ENCODE data around the gene SLC9A9. TPM values are rescaled to one million over a fixed set of nuclear protein-coding genes. Genes with fewer than 3 reads are reported as not detected.
A peak's percentile ranks its signal among the peaks of the same experiment; 100 is the strongest.

The SLC9A9 gene
- total RNA-seq, 1 donor from 2014 or later: 9.3 TPM

DNA sequence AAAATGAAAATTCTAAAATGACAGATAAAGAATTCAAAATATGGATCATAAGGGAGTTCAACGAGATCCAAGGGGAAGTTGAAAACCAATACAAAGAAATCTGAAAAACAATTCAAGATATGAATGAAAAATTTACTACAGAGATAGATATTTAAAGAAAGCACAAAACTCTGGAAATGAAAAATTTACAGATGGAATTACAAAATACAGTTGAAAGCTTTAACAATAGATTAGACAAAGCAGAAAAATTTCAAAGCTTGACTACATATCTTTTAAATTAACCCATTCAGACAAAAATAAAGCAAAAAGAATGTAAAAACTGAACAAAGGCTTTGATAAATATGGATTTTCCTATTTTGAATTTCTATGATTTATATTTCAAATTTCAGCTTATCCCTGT is 211.1 kb downstream of the SLC9A9 start:
- intact Hi-C loops (cut with DNase I): no loop called here
- DNase-seq (ENCODE audit: missing footprints) (no peak), ATAC-seq (no peak)

DNA sequence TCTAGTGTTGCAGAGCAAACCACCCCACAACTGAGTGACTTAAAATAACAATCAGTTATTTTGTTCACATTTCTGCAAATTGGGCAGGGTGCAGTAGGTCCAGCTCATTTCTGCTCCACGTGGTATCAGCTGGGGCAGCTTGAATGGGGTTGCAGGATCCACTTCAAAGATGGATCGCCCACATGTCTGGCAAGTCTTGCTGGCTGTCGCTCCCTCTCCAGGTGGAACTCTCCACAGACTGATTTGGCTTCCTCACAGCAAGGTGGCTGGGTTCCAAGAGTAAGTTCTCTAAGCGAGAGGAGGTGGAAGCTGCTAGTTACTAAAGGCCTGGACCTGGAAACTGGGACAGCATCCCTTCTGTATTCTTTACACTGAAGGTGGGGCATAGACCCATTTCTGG is 213.3 kb downstream of the SLC9A9 start:
- ATAC-seq (no peak), DNase-seq (ENCODE audit: missing footprints) (no peak)
- intact Hi-C loops (cut with DNase I): no loop called here

GRCh38 chr3:143634427-143634826 is 213.8 kb downstream of the SLC9A9 start:
- intact Hi-C loops (cut with DNase I): no loop called here
- DNase-seq (ENCODE audit: missing footprints) (no peak), ATAC-seq (no peak)

DNA sequence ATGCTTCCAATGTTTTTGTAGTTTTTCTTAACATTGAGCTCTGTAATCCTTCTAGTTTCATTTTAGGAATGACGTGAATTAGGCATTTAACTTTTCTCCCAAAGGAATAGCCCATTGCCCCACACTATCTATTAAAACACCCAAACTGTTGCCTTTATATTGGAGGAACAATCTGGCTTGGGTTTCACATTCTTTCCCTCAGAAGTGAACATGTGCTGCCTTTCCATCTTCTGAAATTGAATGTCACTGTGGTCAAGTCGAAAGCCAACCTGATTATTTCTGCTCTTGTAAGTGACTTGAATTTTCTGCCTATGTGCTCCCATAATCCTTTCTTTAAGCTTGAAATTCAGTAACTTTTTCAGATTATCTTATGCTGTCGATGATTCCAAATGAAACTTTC is 214.5 kb downstream of the SLC9A9 start:
- intact Hi-C loops (cut with DNase I): no loop called here
- DNase-seq (ENCODE audit: missing footprints) (no peak), ATAC-seq (no peak)

GRCh38 chr3:143629726-143630125 is 218.5 kb downstream of the SLC9A9 start:
- DNase-seq (ENCODE audit: missing footprints) (no peak), ATAC-seq (no peak)
- intact Hi-C loops (cut with DNase I): no loop called here

DNA sequence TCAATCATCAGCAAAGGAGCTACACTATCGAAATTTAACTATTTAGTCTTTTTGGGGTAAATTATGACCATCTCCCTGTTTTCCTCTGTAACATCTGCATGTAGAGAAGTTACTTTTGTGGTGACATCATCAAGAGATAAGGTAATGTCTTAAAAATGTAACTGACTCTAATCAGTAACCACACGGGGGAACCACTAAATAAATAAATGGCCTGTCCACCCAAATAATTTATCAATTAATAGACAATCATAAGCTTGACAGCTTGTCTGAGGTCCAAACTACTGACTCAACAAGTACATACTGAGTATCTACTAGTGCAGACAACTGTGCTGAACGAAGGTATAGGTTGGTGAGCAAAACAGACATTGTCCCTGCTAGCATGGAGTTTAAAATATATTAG is 219.3 kb downstream of the SLC9A9 start:
- intact Hi-C loops (cut with DNase I): no loop called here
- ATAC-seq (no peak), DNase-seq (ENCODE audit: missing footprints) (no peak)

- no peak for ATAC-seq
- no peak for DNase-seq (ENCODE audit: missing footprints)
- intact Hi-C loops (cut with DNase I): no loop called here
Observed at GRCh38 chr3:143627336-143627735, 220.9 kb downstream of the SLC9A9 start.

- ATAC-seq: no peak
- intact Hi-C loops (cut with DNase I): no loop called here
Observed at GRCh38 chr3:143619231-143619630, 229.0 kb downstream of the SLC9A9 start.

GRCh38 chr3:143617050-143617449 is 231.2 kb downstream of the SLC9A9 start:
- ATAC-seq (no peak), DNase-seq (ENCODE audit: missing footprints) (no peak)
- intact Hi-C loops (cut with DNase I): no loop called here

More at GRCh38 chr3:143619231-143619630, 229.0 kb downstream of the SLC9A9 start:
- DNase-seq (ENCODE audit: missing footprints): no peak

DNA sequence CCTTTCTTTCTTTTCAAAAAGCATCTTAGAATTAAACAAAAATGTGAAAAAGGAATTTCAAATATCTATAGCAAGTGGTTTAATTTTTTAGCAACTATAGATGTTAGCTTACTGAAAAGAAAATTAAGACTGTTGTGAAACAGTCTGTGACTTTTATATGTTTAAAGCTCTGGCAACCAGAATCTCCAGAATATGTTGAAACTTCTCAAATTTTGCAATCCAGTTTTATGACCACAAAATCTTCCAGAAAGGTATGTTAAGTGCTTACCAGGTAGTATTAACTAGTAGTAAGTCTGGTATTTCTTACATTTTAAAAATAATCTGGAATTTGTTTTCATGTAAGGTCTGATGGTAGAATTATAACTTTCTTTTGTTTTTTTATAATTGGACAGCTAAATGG is 235.0 kb downstream of the SLC9A9 start:
- no peak for DNase-seq (ENCODE audit: missing footprints)
- no peak for ATAC-seq
- intact Hi-C loops (cut with DNase I): no loop called here

DNA sequence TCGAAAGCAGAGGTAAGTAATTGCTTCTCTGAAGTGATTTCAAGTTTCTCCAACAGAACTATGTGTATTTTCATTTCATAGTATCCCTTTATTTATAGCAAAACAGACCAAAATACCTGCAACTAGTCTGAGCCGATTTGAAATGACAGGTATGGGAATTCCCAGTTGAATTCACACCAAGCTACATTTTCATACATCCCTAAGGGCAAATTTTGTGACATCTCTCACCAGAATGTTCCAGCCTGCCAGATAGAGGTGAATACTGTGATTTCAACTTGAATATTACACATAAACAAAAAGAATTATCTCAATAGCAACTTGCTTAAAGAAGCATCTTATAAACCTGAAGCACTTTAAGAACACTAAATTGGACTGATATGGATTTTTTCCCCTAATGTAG is 235.7 kb downstream of the SLC9A9 start:
- intact Hi-C loops (cut with DNase I): no loop called here

GRCh38 chr3:143608966-143609365 is 239.3 kb downstream of the SLC9A9 start:
- ATAC-seq (no peak), DNase-seq (ENCODE audit: missing footprints) (no peak)
- intact Hi-C loops (cut with DNase I): no loop called here

More for the DNA sequence above, 235.7 kb downstream of the SLC9A9 start:
- ATAC-seq: no peak
- no peak for DNase-seq (ENCODE audit: missing footprints)

- intact Hi-C loops (cut with DNase I): no loop called here
- ATAC-seq (no peak), DNase-seq (ENCODE audit: missing footprints) (no peak)
Observed at GRCh38 chr3:143605233-143605950, 242.9 kb downstream of the SLC9A9 start.

DNA sequence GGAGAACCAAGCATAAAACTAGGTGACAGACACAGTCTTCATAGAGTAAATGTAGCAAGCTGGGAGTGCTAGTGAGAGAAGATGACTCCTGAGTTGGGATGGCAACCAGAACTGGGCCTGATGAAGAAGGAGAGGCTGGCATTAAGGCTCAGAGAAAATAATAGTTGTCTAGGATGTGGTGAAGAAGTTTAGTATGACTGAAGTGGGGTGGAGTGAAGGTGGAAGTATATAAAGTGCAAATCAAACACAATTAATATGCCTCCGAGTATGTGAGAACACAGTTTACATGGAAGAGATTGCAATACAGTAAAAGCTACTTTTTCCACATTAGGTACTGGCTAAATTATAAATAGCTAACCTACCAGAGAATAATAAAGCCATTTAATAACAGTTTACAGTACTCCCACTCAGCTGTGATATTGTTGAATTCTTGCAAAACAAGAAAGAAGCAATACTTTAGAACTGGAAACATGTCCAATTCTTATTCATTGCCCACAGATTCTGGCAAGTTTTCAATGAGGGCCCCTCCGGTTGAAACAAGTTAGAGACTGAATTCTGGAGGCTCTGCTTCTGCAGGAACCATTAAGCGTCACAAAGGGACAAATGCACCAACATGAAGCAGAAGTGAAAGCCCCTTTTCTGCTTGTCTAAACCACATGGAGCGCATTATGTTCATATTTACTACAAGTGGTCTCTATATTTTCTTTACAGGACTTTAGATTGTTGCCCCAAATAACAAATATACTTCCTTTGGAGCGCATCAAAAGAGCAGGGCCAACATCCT is 243.7 kb downstream of the SLC9A9 start:
- no peak for DNase-seq (ENCODE audit: missing footprints)
- intact Hi-C loops (cut with DNase I): no loop called here
- no peak for ATAC-seq

DNA sequence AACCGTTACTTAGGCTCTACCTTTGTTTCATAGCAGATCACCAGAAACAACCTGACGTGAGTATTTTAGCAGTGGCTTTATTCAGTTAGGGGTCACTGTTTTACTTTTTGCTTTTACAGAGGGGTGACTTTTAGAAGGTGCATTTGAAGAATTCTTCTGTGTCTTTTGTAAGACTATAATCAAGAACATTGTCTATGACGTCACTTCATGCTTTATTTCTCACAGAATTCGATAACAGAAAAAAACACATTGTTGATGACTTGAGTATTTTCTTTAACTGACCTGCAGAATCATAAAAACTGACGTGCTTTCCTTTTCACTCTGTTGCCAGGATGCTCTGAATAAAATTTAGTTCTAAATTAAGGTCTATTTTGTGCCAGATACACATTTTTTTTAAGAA is 244.5 kb downstream of the SLC9A9 start:
- no peak for DNase-seq (ENCODE audit: missing footprints)
- ATAC-seq: no peak
- intact Hi-C loops (cut with DNase I): no loop called here

DNA sequence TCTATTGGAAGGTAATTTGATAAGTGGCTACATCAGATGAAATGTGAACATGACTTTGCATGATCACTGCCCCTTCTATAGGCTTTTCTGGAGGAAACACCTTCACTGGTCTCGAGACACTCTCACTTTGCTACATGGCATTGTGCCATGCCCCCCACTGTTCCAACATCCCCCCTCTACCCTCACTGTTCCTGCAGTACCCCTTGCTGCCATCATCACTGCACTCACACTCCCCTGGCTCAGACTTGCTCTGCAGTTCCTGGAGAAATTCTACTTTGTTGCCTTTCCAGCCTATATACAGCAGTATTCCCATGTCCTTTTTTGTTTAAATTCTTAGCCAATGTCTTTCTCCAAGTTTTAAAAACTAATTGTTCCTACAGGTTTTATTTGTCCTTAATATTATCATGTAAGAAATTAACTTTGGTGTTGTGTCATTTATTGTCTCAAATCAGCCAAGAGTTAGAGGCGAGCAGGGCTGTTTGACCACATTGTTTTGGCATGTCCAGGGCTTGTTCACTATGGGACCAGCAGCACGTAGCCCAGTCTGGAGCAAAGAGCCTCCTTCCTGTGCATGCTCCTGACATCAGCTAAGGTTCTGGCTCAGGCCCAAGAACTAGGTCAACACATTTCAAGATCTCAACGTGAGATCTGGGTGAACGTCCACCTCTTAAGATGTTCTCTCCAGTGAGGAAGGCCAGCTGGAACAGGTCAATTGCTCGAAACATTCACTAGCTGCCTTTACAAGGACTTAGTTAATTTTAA is 246.4 kb downstream of the SLC9A9 start:
- DNase-seq (ENCODE audit: missing footprints) (no peak), ATAC-seq (peak; percentile 62)
- intact Hi-C loops (cut with DNase I): no loop called here

DNA sequence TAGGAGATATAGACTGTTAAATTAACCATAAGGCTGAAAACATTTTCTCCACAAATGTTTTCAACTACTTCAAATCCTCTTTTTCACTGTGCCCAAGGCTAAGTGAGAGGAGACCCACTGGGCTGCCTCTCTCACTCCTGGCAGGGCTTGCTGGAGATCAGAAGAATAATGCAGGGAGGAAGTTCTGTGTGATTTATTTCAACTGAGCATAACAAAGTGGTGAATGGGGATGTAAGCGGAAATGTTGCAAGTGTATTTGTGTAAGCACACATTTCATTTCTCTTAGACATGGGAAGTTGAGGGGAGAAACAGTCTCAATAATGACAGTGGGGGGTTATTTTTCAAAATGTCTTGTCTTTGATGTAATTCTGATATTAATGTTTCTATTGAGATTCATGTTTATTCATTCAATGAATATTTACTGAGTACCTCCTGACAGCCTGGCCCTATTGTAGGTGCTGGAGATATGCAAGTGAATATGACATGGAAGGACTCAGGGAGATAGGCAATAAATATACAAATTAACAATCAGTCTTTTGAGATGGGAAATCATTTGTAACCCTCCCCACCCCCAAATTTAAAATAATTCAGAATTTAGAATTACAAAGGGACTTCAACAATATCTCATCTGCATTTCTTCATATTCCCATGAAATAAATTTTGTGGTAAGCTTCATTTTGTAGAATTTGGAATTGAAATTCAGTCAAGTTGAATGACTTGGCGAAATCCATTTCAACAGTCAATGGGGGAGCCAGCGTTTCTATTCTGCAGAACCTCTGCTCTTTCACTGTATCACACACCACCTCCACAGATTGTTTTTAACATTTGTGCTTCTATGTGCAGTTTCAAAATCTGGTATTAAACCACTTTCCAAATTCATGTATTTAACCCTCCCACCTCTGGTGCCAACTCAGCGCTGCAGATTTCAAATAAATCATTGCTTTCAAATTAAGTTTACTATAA is 247.2 kb downstream of the SLC9A9 start:
- ATAC-seq: no peak
- no peak for DNase-seq (ENCODE audit: missing footprints)
- intact Hi-C loops (cut with DNase I): no loop called here

DNA sequence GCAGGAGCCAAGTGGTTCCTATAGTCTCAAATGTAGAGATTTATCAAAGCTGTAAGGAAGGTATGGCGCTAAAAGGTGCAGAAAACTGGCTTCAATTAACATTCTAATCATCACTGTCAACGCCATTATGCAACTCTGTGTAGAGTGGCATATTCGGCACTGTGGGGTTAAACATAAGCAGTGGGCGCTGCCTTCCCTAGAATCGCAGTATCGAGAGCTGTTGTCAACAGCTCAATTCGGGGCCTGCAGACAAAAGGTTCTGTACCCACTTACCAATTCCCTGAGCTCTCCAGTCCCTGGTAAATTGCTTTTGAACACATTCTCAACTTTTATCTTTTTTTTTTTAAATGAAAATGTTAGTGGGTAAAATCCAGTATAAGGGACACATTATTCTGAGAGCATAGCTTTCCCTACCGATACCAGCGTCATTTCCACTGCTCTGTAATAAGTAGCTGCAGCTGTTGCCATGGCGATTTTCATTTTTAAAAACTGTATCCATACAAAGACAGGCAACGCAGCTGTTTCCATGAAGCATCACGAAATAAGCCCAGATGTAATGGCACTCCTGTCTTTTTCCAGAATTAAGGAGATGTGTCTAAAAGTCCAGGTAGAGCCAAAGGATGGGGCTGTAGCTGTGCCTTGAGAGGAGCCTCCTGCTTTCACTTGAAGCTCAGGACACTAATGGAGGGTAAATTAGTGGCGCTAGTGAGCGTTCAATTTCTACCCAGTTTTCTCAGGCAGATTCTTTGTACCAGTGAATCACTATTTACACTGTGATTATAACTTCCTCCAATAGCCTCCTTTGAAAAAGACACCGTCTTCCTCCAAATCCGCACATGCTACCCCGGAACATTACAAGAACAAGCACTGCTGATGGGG is 250.3 kb downstream of the SLC9A9 start:
- DNase-seq (ENCODE audit: missing footprints) (no peak), ATAC-seq (no peak)
- intact Hi-C loops (cut with DNase I): no loop called here
